RWPE2 (cell line): ENCODE measurements around the gene PPL.

Source experiments
- ATAC-seq: fragments of 200-7000 bp; cut with Tn5 transposase; 3 replicates; pipeline ENCODE4 v1.9.1; 2021; ENCODE audit warnings: low read depth
- DNase-seq: peaks from one replicate; pipeline ENCODE4 v3.0.0-alpha.2; 2020; ENCODE audit warnings: low spot score
- H3K27ac ChIP-seq: fragments of 450-650 bp; 2 replicates; pipeline ENCODE4 v1.5.1; 2017; ENCODE audit warnings: mild to moderate bottlenecking; ENCODE audit not compliant: poor library complexity, severe bottlenecking
- H3K27me3 ChIP-seq: fragments of 250-450 bp; sonication (Bioruptor Pico); 2 replicates; pipeline ENCODE4 v1.5.1; 2021; ENCODE audit warnings: mild to moderate bottlenecking, moderate library complexity; ENCODE audit not compliant: insufficient read depth, poor library complexity, severe bottlenecking
- H3K36me3 ChIP-seq: fragments of 250-450 bp; sonication (Bioruptor Pico); 2 replicates; pipeline ENCODE4 v1.5.1; 2020; ENCODE audit warnings: low read depth, mild to moderate bottlenecking, moderate library complexity
- H3K4me1 ChIP-seq: fragments of 250-450 bp; sonication (Bioruptor Pico); 2 replicates; pipeline ENCODE4 v1.5.1; 2021; ENCODE audit warnings: mild to moderate bottlenecking, moderate library complexity; ENCODE audit not compliant: insufficient read depth, poor library complexity, severe bottlenecking
- H3K4me3 ChIP-seq: fragments of 250-450 bp; sonication (Bioruptor Pico); 2 replicates; pipeline ENCODE4 v1.5.1; 2021; ENCODE audit warnings: mild to moderate bottlenecking, moderate library complexity; ENCODE audit not compliant: severe bottlenecking
- H3K9me3 ChIP-seq: fragments of 250-450 bp; sonication (Bioruptor Pico); 2 replicates; pipeline ENCODE4 v1.5.1; 2021; ENCODE audit warnings: mild to moderate bottlenecking, moderate library complexity; ENCODE audit not compliant: severe bottlenecking
- TF ChIP-seq, protein P1 (sequence below): fragments of 450-650 bp; IDR thresholded peaks from one replicate; pipeline ENCODE4 v1.5.1; 2017; ENCODE audit warnings: mild to moderate bottlenecking, moderate library complexity; ENCODE audit not compliant: poor library complexity, severe bottlenecking

PPL gene

DNA sequence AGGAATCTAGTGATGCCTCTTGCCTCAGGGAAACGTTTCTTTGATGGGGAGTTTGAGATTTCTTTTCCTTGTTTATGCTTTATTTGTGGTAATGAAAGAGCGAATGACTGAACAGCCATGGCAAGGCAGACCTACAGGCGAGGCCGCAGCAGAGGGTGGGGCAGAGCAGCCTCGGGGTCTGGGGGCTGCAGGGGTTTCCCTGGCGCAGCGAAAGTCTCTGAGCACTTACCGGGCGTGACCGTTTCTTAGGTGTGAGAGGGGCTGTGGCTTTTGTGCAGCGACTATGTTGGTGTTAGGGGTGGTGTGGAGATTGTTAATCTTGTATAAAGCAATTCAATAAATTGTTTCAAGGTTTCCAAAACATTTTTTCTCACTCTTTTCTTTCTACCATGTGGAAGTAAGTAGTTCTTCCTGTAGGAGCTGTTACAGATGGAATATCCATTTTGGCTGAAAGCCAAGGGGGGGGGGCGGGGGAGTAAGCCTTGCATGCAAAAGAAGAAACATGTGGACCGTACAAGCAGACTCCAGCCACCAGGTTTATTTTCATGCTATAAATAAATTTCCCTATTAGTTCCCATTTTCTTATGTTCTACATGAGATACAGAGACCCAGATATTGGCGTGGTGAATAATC is 54.8 kb downstream of the PPL start:
- no peaks in the 10 kb centered on the region for H3K9me3 ChIP-seq
- H3K27ac ChIP-seq, result peak overlapping the region; percentile 68
- peaks cover 99% of the 10 kb centered on the region for H3K36me3 ChIP-seq
- no peak for DNase-seq
- H3K4me3 ChIP-seq, result no peak overlapping the region
- no peak for ATAC-seq
- peaks cover 14% of the 10 kb centered on the region for H3K4me1 ChIP-seq
- TF ChIP-seq, protein P1, sequence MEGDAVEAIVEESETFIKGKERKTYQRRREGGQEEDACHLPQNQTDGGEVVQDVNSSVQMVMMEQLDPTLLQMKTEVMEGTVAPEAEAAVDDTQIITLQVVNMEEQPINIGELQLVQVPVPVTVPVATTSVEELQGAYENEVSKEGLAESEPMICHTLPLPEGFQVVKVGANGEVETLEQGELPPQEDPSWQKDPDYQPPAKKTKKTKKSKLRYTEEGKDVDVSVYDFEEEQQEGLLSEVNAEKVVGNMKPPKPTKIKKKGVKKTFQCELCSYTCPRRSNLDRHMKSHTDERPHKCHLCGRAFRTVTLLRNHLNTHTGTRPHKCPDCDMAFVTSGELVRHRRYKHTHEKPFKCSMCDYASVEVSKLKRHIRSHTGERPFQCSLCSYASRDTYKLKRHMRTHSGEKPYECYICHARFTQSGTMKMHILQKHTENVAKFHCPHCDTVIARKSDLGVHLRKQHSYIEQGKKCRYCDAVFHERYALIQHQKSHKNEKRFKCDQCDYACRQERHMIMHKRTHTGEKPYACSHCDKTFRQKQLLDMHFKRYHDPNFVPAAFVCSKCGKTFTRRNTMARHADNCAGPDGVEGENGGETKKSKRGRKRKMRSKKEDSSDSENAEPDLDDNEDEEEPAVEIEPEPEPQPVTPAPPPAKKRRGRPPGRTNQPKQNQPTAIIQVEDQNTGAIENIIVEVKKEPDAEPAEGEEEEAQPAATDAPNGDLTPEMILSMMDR, result no peak
- H3K27me3 ChIP-seq, result no peaks in the 10 kb centered on the region

DNA sequence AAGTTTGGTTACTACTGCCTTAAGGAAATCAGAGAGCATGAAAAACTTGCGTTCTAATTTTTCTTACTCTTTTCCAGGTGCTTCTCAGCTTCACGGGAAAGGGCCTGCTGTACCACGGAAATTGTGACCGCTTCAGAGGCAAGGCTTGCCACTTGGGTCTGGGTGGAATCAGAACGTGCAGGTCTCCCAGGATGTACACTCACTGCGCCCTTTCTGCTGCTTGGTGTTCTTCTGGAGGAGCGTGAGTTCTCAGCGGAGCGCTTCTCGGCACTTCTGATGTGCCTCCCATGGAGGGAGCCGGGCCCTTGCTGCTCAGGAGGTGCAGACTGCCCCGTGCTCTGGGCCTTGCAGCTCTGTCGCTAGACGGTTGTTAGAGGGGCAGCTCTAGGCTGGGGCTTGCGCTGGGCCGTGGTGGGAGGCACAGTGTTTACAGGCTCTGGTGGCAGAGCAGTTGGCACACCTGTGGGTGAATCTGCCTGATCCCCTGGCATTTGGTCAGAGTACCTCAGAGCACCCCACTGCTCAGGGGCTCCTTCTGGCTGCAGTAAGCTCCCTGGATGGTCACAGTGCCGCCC is 56.9 kb downstream of the PPL start:
- Histone ChIP-seq H3K36me3 (peaks cover 99% of the 10 kb centered on the region), H3K9me3 (no peaks in the 10 kb centered on the region), H3K4me1 (peaks cover 14% of the 10 kb centered on the region), H3K27me3 (no peaks in the 10 kb centered on the region), H3K27ac (no peak overlapping the region), H3K4me3 (no peak overlapping the region)
- TF ChIP-seq, protein P1, result no peak
- no peak for DNase-seq
- ATAC-seq, result no peak

DNA sequence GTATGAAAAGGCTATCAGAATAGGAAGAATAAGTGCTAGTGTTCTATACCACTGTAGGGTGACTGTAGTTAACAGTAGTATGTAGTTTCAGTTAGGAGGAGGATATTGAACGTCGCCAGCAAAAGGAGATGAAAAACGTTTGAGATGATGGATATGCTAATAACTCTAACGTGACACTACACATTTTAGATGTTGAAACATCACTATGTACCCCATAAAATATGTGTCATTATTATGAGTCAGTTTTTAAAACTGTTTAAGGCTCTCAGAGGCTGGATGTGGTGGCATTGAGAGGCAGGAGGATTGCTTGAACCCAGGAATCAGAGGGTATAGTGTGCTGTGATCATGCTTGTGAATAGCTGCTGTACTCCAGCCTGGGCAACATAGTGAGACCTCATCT is 57.9 kb downstream of the PPL start:
- peaks cover 99% of the 10 kb centered on the region for H3K36me3 ChIP-seq
- no peak for ATAC-seq
- H3K27me3 ChIP-seq, result no peaks in the 10 kb centered on the region
- H3K9me3 ChIP-seq, result no peaks in the 10 kb centered on the region
- no peak overlapping the region for H3K4me3 ChIP-seq
- no peak overlapping the region for H3K27ac ChIP-seq
- peaks cover 14% of the 10 kb centered on the region for H3K4me1 ChIP-seq
- no peak for DNase-seq
- TF ChIP-seq, protein P1, result no peak

DNA sequence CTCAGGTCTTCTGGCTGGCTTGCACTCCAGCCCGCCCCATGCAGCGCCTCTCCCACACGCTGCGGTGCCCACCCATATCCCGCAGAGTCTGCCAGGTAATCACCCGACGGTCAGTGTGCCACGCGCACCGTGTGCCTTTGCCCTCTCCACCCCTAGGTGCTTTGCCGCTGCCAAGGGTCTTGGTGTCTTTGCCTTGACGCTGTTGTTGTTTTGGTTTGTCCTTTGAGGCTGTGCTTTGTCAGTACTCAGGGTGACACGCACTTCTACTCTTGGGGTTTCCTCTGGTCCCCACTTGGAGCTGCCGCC is 59.6 kb downstream of the PPL start:
- Histone ChIP-seq H3K9me3 (no peaks in the 10 kb centered on the region), H3K36me3 (peaks cover 98% of the 10 kb centered on the region), H3K27ac (no peak overlapping the region), H3K27me3 (no peaks in the 10 kb centered on the region), H3K4me3 (no peak overlapping the region), H3K4me1 (peaks cover 7% of the 10 kb centered on the region)
- TF ChIP-seq, protein P1, result no peak
- DNase-seq (no peak), ATAC-seq (no peak)

DNA sequence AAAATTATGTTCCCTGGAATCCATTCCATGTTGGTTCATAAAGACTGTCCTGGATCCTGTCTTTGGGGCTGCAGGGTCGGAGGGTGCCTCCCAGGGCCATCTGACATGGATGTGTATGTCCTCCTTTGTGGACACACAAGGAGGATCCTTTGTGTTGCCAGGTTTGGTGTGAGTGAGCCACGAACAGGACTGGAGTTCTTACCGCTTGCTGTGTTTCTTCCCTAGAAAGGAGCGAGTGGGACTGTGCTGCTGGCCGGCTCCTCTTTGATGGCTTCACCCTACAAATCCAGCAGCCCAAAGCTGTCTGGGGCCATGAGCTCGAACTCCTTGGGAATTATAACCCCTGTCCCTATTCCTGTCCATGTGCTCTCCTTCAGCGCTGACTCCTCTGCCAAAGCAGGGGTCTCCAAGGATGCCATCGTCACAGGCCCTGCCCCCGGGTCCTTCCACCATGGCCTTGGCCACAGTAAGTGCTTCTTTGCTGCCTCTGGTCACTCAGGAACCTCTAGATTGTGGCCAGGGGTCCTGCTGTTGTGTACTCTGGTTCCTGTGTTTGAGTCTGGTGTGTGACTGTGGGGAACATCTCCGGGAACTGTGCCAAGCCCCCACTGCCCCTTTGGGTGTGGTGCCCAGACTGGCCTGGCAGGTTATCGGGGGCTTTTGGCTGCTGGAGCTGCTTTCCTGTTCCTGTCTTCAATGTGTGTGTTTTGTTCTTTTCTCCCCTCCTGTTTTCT is 60.1 kb downstream of the PPL start:
- ATAC-seq (no peak; the same call in 2 of the 3 replicates), DNase-seq (no peak)
- Histone ChIP-seq H3K27me3 (no peaks in the 10 kb centered on the region), H3K36me3 (peaks cover 97% of the 10 kb centered on the region), H3K4me3 (no peak overlapping the region), H3K4me1 (peaks cover 2% of the 10 kb centered on the region), H3K27ac (no peak overlapping the region), H3K9me3 (no peaks in the 10 kb centered on the region)
- TF ChIP-seq, protein P1, result no peak
